NCI-H774 (cell line): ENCODE data around the gene DNMT3B.
"Not testable (repeated sequence)": the region's sequence is repeated elsewhere in the genome, so short reads cannot be mapped to it uniquely, and the experiment has no call there.

Experiments used
- DNase-seq: peaks from one replicate; lab custom pipeline; 2025; lab: John Stamatoyannopoulos, UW

The DNMT3B gene

DNA sequence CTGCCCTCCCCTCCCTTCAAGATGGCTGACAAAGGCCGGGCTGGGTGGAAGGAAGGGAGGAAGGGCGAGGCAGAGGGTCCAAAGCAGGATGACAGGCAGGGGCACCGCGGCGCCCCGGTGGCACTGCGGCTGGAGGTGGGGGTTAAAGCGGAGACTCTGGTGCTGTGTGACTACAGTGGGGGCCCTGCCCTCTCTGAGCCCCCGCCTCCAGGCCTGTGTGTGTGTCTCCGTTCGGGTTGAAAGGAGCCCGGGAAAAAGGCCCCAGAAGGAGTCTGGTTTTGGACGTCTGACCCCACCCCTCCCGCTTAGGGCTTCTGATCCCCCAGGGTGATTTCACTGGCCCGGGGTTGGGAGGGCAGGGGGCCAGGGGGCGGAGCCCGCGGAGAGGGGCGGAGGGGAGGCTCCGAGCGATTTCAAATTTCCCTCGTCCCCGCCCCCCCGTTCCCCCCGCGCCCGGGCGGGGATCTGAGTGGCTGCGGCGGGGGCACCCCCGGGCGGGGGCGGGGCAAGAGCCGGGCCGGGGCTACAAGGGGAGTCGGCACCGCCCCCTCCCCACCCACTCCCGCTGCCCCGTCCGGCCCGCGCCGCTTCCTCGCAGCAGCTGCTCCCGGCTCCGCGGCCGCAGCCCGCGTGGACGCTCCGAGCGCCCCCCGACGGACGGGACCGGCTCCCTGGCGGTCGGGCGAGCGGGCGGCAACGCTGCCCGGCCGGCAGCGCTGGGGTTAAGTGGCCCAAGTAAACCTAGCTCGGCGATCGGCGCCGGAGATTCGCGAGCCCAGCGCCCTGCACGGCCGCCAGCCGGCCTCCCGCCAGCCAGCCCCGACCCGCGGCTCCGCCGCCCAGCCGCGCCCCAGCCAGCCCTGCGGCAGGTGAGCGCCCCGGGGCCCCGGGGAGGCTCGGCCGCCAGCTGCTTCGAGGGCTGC lies at the start of gene DNMT3B:
DNMT3B (plus strand) TSS at position 555 of the 923 bp plus-strand sequence. CDS start 17,939 bp downstream, outside the sequence.
- DNase-seq: peak; percentile 83

DNA sequence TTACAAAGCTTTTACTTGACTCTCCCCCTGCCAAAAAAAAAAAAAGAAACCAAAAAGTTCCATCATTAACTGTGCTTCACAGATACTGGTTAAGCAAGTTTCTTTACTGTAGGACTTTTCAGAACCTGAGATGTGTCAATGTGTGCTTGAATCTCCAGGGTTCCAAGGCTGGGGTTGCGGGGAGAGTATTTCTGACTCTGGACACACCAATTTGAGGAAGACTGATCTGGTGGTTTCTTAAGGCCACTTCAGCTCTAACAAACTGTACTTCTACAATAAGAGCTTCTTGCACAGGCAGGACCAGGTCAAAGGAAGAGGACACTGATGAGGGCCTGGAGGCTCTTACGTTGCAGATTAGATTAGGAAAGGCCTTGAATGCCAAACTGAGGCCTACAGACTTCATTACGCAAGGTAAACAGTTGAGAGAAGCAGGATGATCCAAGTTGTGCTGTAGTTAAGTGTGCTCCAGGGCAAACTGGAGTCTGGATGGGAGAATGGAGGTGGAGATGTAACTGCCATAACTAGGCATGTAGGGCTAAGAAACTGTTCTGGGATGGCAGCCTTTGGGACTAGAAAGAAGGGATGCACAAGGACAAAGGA lies 43.3 kb upstream of the DNMT3B start:
- DNase-seq: no peak

- no peak for DNase-seq
Observed at GRCh38 chr20:32727683-32728082, 34.5 kb upstream of the DNMT3B start.

- DNase-seq: not testable (repeated sequence)
Observed at GRCh38 chr20:32728435-32728834, 33.8 kb upstream of the DNMT3B start.

DNA sequence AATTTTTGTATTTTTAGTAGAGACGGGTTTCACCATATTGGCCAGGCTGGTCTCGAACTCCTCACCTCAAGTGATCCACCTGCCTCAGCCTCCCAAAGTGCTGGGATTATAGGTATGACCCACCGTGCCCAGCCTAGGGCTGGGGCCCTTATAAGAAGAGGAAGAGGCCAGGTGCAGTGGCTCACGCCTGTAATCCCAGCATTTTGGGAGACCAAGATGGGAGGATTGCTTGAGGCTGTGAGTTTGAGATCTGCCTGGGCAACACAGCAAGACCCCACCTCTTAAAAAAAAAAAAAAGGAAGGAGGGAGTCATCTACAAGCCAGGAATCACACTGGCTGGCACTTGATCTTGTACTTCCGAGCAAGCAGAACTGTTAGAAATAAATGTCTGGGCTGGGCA lies 32.9 kb upstream of the DNMT3B start:
- DNase-seq: not testable (repeated sequence)

- DNase-seq: no peak
Observed at GRCh38 chr20:32731882-32732266, 30.3 kb upstream of the DNMT3B start.

DNA sequence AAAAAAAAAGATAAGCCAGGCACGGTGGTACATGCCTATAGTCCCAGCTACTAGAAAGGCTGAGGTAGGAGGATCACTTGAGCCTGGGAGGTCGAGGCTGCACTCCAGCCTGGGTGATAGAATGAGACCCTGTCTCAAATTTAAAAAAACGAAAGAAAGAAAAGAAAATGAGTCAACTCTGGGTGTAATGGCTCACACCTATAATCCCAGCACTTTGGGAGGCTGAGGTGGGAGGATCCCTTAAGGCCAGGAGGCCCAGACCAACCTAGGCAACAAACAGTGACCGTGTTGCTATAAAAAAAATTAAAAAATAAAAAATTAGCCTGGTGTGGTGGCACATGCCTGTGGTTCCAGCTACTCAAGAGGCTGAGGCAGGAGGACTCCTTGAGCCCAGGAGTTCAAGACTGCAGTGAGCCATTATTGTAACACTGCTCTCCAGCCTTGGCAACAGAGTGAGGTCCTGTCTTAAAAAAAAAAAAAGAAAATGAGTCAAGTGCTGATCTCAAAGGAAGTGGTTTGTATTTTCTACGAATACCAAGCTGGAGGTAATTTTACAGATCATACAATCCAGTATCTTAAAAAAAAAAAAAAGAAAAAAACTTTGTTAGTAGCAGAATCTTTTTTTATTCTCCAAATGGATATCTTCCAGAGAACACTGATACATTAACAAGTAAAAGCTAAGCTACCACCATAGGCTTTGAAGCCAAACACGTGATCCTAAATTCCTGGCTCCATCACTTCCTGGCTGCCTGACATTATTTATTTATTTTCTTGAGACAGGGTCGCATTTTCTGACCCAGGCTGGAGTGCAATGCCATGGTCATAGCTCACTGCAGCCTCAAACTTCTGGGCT lies 24.6 kb upstream of the DNMT3B start:
- no peak for DNase-seq

DNA sequence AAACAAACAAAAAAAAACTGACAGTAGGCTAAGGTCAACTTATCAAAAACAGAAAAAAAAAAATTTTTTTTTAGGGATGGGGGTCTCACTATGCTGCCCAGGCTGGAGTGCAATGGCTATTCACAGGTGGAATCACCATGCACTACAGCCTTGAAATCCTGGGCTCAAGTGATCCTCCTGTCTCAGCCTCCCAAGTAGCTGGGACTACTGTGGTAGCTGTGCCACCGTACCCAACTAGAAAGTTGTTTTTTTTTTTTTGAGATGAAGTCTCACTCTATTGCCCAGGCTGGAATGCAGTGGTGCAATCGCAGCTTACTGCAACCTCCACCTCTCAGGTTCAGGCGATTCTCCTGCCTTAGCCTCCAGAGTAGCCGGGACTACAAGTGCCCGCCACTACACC lies 21.0 kb upstream of the DNMT3B start:
- DNase-seq: no peak

GRCh38 chr20:32742322-32743236 lies 19.6 kb upstream of the DNMT3B start:
- no peak for DNase-seq

DNA sequence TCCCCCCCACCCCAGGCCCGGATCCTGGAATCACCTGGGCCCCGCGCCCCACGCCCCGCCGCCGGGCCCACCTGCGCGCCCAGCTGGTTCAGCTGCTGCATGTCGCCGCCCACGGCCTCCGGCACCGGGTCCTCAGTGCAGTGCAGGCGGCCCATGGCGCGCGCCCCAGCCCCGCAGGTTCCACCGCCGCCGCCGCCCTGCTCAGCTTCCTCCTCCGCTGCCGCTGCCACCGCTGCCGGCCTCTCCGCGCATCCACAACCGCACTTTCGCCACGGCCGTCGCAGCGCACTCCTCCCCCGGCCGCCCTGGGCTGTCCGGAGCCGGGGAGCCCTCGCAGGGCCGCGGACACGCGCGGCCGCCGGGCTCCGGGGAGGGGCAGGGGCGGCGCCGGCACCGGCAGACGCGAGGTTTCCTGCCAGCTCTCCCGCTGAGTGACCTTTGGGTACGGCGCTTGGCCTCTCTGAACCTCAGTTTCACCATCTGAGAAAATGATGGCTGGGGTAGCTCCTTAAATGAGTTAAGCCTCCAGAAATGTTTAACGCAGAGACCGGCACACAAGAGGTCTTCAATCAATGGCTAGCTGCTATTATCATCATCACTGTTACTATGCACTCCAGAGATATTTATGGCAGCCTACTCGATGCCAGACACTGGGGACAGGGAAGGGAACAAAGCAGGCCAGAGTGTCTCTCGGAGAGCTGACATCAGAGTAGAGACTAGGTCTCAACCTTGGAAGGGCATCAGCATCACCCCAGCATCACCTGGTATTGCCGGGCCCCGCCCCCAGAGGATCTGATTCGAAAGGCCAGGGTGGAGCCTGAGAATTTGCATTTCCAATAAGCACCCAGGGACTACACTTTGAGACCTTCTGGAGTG lies 18.7 kb upstream of the DNMT3B start, which contains the start of gene COMMD7:
COMMD7 (minus strand) TSS at position 231 of the 876 bp plus-strand sequence; CDS start at position 155, 76 bp downstream.
- DNase-seq: peak; percentile 62

DNA sequence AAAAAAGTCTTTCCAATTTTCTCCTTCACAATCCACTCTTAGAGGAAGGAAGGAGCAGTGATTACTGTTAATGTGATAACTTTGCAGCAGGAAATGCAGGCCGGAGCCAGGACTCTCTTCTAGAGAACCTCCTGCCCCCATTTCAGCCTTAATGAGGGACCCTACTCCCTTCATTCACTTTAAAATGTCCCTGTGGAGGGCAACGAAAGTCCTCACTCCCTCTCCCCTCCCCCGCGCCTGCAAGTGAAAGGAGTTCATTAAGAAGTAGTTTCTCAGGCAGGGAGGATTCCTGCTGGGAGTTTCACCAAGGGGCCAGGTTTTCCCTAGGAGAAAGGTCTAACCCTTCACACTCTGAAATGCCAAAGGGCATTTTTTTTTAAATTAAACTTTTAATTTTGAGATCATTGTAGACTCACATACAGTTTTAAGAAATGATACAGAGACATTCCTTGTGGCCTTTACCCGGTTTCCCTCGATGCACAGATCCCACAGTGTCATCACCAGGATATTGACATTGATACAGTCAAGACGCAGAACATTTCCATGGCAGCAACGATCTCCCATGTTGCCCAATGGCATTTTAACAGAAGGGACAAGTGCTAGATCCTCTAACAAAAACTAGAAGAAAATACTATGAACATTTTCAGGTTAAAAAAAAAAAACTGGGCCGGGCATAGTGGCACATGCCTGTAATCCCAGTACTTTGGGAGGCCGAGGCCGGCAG lies 12.1 kb upstream of the DNMT3B start:
- DNase-seq: no peak

DNA sequence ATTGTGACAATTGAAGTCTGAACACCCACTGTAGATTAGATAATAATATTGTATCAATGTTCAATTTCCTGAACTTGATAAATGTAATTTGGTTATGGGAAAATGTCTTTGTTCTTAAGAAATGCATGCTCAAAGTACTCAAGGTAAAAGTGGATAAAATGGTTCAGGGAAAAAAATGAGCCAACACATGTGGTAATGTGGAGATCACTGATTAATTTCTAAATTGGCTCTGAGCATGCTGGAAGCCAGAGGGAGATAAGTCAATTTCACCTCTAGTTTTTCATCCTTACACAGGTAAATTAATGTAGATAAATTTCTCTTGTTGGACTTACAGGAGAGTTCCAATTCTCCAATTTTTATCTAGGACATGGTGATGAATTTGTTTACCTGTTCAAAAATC lies 10.9 kb upstream of the DNMT3B start:
- no peak for DNase-seq

- no peak for DNase-seq
Observed at GRCh38 chr20:32751702-32752457, 10.3 kb upstream of the DNMT3B start.

- DNase-seq: no peak
Observed at GRCh38 chr20:32752458-32753250, 9.5 kb upstream of the DNMT3B start.

- DNase-seq: no peak
Observed at GRCh38 chr20:32753731-32754130, 8.5 kb upstream of the DNMT3B start.

GRCh38 chr20:32756156-32756555 lies 6.0 kb upstream of the DNMT3B start:
- no peak for DNase-seq

DNA sequence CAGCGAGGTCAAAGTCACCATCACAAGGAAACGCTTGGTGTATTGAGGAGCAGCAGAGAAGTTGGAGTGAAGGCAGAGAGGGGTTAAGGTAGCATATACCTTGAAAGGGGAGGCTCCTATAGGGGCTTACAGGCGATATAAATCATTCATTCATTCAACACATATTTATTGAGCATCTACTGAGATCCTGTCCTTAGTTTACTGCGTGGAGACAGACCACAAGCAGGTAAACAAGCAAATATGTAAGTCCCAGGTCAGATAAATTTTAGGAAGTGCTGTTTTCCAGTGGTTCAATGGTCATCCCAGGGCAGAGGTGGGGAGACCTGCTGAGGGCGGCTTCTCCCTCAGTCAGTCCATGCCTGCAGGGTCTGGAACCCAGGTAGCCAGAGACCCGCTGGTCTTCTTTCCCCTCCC lies 761 bp upstream of the DNMT3B start:
- DNase-seq: no peak

DNA sequence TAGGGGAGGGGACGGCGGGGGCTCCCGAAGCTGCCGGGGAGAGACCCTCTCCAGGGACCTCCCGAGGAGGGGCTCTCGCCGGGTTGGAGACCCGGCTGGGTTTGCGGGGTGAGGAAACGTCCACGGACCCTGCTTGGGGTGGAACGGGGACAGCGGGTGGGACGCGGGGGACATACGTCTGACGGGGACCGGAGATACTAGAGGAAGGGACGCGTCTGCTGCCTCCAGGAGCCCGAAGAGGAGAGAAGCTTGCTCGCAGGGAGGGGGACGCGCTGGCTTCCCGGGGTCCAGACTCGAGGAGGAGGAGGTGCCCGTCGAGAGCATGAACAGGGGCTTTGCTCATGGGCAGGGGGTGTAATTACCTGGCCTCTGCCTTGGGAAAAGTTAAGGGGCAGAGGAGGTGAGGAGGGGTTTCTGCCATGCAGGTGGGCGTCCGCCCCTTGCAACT lies 593 bp downstream of the DNMT3B start:
- no peak for DNase-seq
